CD4-positive, CD25-positive, alpha-beta regulatory T cell (primary cell): ENCODE results near the gene ACSF3. TPM values are rescaled to one million over a fixed set of nuclear protein-coding genes. Genes with fewer than 3 reads are reported as not detected.

Source experiments
- ATAC-seq, 2 donors: fragments of 150-1000 bp; cut with Tn5 transposase; one replicate each; pipeline ENCODE4 v1.10.0; 2021; ENCODE audit warnings: low read depth in 2 of 2, moderate number of reproducible peaks in 2 of 2, moderate library complexity in 1 of 2
- DNase-seq, 3 donors: peaks; one replicate each; pipeline versions ENCODE4 v3.0.0 to v3.0.0-alpha.2; 2012 to 2022; ENCODE audit warnings: mixed read lengths in 1 of 3
- H3K27ac ChIP-seq: one replicate; pipeline ENCODE4 v1.7.0; 2013; ENCODE audit warnings: mild to moderate bottlenecking, low read length; ENCODE audit not compliant: insufficient read depth, poor library complexity, severe bottlenecking
- H3K27me3 ChIP-seq: one replicate; pipeline ENCODE4 v1.7.0; 2013; ENCODE audit warnings: low read length; ENCODE audit not compliant: control insufficient read depth, insufficient read depth
- H3K36me3 ChIP-seq: one replicate; pipeline ENCODE4 v1.7.0; 2013; ENCODE audit warnings: mild to moderate bottlenecking, low read length, moderate library complexity; ENCODE audit not compliant: control insufficient read depth, insufficient read depth
- H3K4me1 ChIP-seq: 2 replicates; pipeline ENCODE4 v1.7.0; 2013; ENCODE audit warnings: mild to moderate bottlenecking, low read length; ENCODE audit not compliant: insufficient read depth, control insufficient read depth, poor library complexity, severe bottlenecking
- H3K4me3 ChIP-seq: one replicate; pipeline ENCODE4 v1.7.0; 2013; ENCODE audit warnings: low read depth, mild to moderate bottlenecking, low read length, moderate library complexity
- H3K9me3 ChIP-seq, 2 experiments: 1 replicate in 1 of 2; 2 replicates in 1 of 2; pipeline ENCODE4 v1.7.0; 2013; ENCODE audit warnings: low read length in 2 of 2, mild to moderate bottlenecking in 1 of 2, moderate library complexity in 1 of 2; ENCODE audit not compliant: control insufficient read depth in 2 of 2
- H3K27ac Mint-ChIP-seq, 3 donors: one replicate each; pipeline ENCODE4 v1.8.0; 2020 to 2022; ENCODE audit warnings: mild to moderate bottlenecking in 3 of 3, mixed read lengths in 3 of 3, moderate library complexity in 2 of 3
- H3K27me3 Mint-ChIP-seq: one replicate; pipeline ENCODE4 v1.8.0; 2022; ENCODE audit warnings: mild to moderate bottlenecking, mixed read lengths
- H3K36me3 Mint-ChIP-seq: one replicate; pipeline ENCODE4 v1.8.0; 2020; ENCODE audit warnings: mixed read lengths
- H3K4me1 Mint-ChIP-seq, 4 donors: one replicate each; pipeline ENCODE4 v1.8.0; 2020 to 2022; ENCODE audit warnings: mixed read lengths in 4 of 4, mild to moderate bottlenecking in 1 of 4
- H3K4me3 Mint-ChIP-seq, 4 donors: one replicate each; pipeline ENCODE4 v1.8.0; 2020 to 2022; ENCODE audit warnings: mild to moderate bottlenecking in 4 of 4, mixed read lengths in 4 of 4, moderate library complexity in 3 of 4
- H3K9me3 Mint-ChIP-seq, 7 donors: one replicate each; pipeline ENCODE4 v1.8.0; 2020 to 2022; ENCODE audit warnings: mixed read lengths in 7 of 7, mild to moderate bottlenecking in 3 of 7, moderate library complexity in 2 of 7
- polyA plus RNA-seq, 4 donors: library from polyadenylated mRNA; unstranded; fragments of 300-500 nt; fragmentation: Illumina TruSeq; gene quantifications; one replicate each; pipeline ENCODE4 v1.2.3, GENCODE V29; 2021
- total RNA-seq: library from RNA; stranded (reverse); gene quantifications from one replicate; pipeline ENCODE4 v1.2.3, GENCODE V29; 2022

ACSF3 gene
- total and polyA plus RNA-seq, 5 donors from 2014 or later, result 24.1 to 56.3 (median 29.1) TPM

DNA sequence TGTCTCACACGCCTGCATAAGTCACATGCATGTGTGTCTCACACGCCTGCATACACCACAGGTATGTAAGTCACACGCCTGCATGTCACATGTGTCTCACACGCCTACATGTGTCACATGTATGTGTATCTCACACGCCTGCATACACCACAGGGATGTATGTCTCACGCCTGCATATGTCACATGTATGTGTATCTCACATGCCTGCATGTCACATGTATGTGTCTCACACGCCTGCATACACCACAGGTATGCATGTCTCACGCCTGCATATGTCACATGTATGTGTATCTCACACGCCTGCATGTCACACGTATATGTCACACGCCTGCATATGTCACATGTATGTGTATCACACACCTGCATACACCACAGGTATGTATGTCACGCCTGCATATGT lies 64.1 kb downstream of the ACSF3 start:
- Histone ChIP-seq H3K4me3 (no peak overlapping the region), H3K27me3 (no peaks in the 10 kb centered on the region), H3K36me3 (no peaks in the 10 kb centered on the region), H3K9me3 (no peaks in the 10 kb centered on the region), H3K4me1 (no peaks in the 10 kb centered on the region), H3K27ac (no peak overlapping the region)
- Mint-ChIP-seq H3K27me3 (no peaks in the 10 kb centered on the region), H3K4me3 (no peak overlapping the region), H3K36me3 (no peaks in the 10 kb centered on the region), H3K9me3 (no peaks in the 10 kb centered on the region), H3K4me1 (peaks cover 0 to 7% (median 4%) of the 10 kb centered on the region in 4 donors), H3K27ac (peak overlapping the region in 1 of 3 donors; percentile 63)
- ATAC-seq (no peak), DNase-seq (no peak)

DNA sequence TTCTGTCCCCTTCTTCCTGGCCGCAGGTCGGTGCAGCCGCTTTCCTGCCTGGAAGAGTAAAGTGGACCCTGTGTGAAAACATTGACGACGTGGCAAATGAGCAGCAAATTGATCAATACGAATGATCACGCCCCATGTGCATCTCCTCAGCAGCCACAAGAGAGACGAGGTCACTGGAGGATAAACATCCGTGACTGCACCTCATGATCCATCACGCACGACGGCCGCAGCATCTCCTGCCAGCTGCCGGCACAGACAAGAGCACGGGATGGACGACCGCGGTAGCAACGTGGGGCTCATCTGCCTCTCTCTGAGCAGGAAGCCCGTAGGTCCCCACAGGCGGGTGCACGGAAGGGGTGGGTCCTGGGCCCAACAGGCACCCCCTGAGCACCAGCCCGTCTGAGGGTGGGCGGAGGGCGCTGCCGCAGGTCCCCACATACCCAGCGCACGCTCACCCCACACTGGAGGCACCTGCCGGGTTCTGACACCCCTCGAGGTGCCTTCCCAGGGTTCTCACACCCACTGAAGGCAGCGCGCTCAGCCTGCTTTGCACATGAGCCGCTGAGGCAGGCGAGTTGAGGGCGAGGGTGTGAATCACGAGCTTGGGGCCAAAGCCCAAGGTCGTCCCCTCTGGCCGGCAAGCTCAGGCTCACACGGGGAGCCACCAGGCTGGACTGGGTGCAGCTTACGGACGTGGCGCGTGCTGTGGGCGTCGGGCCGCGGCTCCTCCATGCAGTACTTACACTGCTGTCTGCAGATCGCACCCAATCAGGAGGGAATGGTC lies 65.6 kb downstream of the ACSF3 start:
- H3K27ac ChIP-seq, result no peak overlapping the region
- no peaks in the 10 kb centered on the region for H3K36me3 Mint-ChIP-seq

DNA sequence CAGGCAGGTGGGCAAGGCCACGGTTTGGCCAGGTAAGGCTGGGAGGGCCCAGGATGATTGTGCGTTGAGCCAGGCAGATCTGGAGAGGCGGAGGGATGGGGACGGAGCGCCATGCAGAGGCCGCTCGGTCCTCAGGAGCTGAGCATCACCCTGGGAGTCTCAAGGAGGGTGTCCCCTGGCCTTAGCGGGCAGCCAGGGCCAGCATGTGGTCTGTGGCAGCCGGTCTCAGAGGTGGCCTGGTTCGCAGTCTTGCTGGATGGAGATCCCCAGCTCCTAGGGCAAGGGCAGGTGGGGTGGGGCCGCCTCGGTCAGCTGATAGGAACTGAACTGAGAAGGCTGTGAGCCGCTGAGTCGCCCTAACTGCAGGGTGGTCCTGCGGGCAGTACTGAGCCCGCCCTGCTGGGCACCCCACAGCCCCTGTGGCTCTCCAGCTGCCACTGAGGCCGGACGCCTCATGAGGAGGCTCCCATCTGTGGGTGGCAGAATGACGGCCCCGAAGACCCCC lies 66.2 kb downstream of the ACSF3 start:
- H3K4me3 ChIP-seq, result no peak overlapping the region
- H3K36me3 ChIP-seq, result no peaks in the 10 kb centered on the region
- H3K4me1 ChIP-seq, result no peaks in the 10 kb centered on the region
- Mint-ChIP-seq H3K4me1 (peaks cover 0 to 7% (median 4%) of the 10 kb centered on the region in 4 donors), H3K4me3 (no peak overlapping the region), H3K27me3 (no peaks in the 10 kb centered on the region), H3K27ac (peak overlapping the region in 1 of 3 donors; percentile 76), H3K36me3 (no peaks in the 10 kb centered on the region), H3K9me3 (no peaks in the 10 kb centered on the region)
- no peak for ATAC-seq
- no peaks in the 10 kb centered on the region for H3K9me3 ChIP-seq
- H3K27me3 ChIP-seq, result no peaks in the 10 kb centered on the region
- H3K27ac ChIP-seq, result no peak overlapping the region
- no peak for DNase-seq

More for the DNA sequence above, 65.6 kb downstream of the ACSF3 start:
- DNase-seq (no peak), ATAC-seq (no peak)
- no peaks in the 10 kb centered on the region for H3K27me3 ChIP-seq
- no peak overlapping the region for H3K4me3 ChIP-seq
- peak overlapping the region in 2 of 3 donors; percentile 76 to 80 for H3K27ac Mint-ChIP-seq
- H3K36me3 ChIP-seq, result no peaks in the 10 kb centered on the region
- H3K4me3 Mint-ChIP-seq, result no peak overlapping the region
- peaks cover 0 to 7% (median 4%) of the 10 kb centered on the region in 4 donors for H3K4me1 Mint-ChIP-seq
- H3K9me3 ChIP-seq, result no peaks in the 10 kb centered on the region
- no peaks in the 10 kb centered on the region for H3K9me3 Mint-ChIP-seq
- H3K4me1 ChIP-seq, result no peaks in the 10 kb centered on the region
- no peaks in the 10 kb centered on the region for H3K27me3 Mint-ChIP-seq

DNA sequence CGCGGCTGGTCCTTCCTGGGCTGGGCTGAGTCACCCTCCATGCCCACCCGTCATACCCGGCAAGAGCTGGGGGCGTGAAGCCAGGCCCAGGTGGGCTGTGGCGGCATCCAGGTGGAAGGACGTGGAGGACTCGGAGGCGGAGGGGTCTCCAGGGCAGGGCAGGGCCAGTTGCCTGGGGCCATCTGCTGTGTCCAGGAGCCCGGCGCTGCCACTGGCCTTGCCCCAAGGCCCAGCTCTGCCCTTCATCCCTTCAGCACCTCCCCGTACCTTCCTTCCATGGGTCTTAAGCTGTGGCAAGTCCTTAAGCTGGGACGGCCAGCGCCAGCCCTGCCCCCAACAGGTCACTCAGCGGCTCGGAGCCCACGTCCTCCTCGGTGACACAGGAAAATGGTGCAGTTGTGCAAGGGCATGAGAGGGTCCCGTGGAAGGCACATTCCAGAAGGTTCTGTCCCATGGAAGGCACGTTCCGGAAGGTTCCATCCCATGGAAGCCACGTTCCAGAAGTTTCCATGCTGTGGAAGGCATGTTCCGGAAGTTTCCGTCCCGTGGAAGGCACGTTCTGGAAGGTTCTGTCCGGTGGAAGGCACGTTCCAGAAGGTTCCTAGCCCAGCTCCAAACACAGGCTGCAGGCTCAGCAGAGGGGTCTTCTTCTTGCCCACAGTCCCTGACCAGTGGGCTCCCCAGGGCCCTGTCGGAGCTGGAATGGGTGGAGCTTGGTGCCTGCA lies 67.5 kb downstream of the ACSF3 start:
- Mint-ChIP-seq H3K27ac (peak overlapping the region in 1 of 3 donors; percentile 32), H3K4me3 (no peak overlapping the region), H3K36me3 (no peaks in the 10 kb centered on the region), H3K27me3 (no peaks in the 10 kb centered on the region), H3K4me1 (peaks cover 0 to 7% (median 2%) of the 10 kb centered on the region in 4 donors), H3K9me3 (no peaks in the 10 kb centered on the region)
- Histone ChIP-seq H3K9me3 (no peaks in the 10 kb centered on the region), H3K36me3 (no peaks in the 10 kb centered on the region), H3K27ac (no peak overlapping the region), H3K27me3 (no peaks in the 10 kb centered on the region), H3K4me3 (no peak overlapping the region), H3K4me1 (no peaks in the 10 kb centered on the region)
- ATAC-seq (no peak), DNase-seq (no peak)

DNA sequence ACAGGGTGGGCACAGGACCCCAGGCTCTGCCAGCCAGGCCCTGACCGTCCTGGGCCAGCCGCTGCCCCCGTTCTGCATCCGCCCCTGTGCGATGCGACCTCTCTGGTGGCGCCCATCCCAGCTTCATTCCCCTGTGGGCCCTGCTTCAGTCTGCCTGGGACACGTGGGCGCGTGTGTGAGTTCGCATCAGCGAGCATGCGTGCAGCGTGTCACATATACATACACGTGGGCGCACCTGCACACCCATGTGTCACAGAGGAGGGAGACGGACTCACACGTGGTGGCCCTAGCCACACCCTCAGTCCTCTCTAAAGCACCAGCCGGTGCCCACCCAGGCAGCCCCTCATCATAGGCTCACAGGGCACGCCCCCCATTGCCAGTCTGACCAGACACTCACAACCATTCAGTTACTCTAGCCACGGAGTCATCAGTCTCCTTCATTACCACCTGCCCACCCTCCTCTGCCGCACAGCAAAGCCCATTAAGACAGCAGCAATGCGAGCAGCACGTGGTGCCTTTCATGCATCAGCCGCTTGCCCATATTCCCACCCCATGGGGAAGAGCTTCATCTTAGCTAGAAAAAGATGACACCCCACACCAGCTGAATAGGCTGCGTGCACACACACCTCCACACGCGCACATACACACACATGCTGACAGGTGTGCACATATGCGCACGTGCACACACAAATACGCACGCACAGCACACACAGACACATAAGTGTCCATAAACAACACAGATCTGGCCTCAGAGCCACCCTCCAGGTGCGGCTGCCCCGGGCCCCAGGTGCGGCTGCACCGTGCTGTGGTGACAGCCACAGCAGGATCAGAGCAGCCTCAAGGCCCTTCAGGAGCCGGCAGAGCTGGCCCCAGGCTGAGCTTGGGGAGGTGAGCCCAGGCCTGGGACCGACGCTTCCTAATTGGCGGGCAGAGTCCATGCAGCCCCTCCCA lies 68.4 kb downstream of the ACSF3 start:
- H3K4me3 Mint-ChIP-seq, result no peak overlapping the region

DNA sequence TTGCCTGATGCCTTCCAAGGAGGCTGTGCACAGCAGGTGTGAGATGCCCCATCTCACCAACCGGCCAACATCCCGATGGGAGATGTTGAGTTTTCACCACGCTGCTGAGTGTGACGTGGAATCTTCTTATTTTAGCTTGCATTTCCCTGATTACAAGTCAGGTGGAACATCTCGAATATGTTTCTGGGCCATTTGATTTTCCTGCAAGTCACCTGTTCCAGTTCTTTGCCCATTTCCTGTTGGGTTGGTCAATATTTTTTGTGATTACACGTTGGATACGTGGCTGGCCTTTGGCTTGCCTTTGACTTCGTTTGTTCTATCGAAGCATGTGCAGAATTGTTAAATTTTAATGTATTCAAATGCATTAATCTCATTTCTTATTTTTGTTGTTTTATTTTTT lies 69.6 kb downstream of the ACSF3 start:
- no peak overlapping the region for H3K4me3 Mint-ChIP-seq
- H3K9me3 ChIP-seq, result no peaks in the 10 kb centered on the region
- peaks cover 7% of the 10 kb centered on the region for H3K4me1 ChIP-seq
- DNase-seq (no peak), ATAC-seq (no peak)
- peaks cover 0 to 6% (median under 1%) of the 10 kb centered on the region in 4 donors for H3K4me1 Mint-ChIP-seq
- H3K27ac ChIP-seq, result no peak overlapping the region
- no peaks in the 10 kb centered on the region for H3K27me3 ChIP-seq
- H3K9me3 Mint-ChIP-seq, result no peaks in the 10 kb centered on the region
- H3K27ac Mint-ChIP-seq, result no peak overlapping the region
- no peak overlapping the region for H3K4me3 ChIP-seq
- no peaks in the 10 kb centered on the region for H3K27me3 Mint-ChIP-seq
- H3K36me3 ChIP-seq, result no peaks in the 10 kb centered on the region
- no peaks in the 10 kb centered on the region for H3K36me3 Mint-ChIP-seq

More for the DNA sequence above, 68.4 kb downstream of the ACSF3 start:
- Histone ChIP-seq H3K9me3 (no peaks in the 10 kb centered on the region), H3K27me3 (no peaks in the 10 kb centered on the region), H3K27ac (no peak overlapping the region), H3K36me3 (no peaks in the 10 kb centered on the region), H3K4me3 (no peak overlapping the region), H3K4me1 (peaks cover 1% of the 10 kb centered on the region)
- peaks cover 0 to 7% (median 2%) of the 10 kb centered on the region in 4 donors for H3K4me1 Mint-ChIP-seq
- ATAC-seq (no peak), DNase-seq (no peak)
- no peaks in the 10 kb centered on the region for H3K9me3 Mint-ChIP-seq
- peak overlapping the region in 2 of 3 donors; percentile 21 to 35 for H3K27ac Mint-ChIP-seq
- no peaks in the 10 kb centered on the region for H3K27me3 Mint-ChIP-seq
- H3K36me3 Mint-ChIP-seq, result no peaks in the 10 kb centered on the region

GRCh38 chr16:89164436-89164835 lies 70.8 kb downstream of the ACSF3 start:
- Histone ChIP-seq H3K27ac (no peak overlapping the region), H3K4me1 (peaks cover 7% of the 10 kb centered on the region), H3K4me3 (no peak overlapping the region), H3K9me3 (no peaks in the 10 kb centered on the region), H3K36me3 (no peaks in the 10 kb centered on the region), H3K27me3 (no peaks in the 10 kb centered on the region)
- DNase-seq (no peak), ATAC-seq (no peak)
- Mint-ChIP-seq H3K27me3 (no peaks in the 10 kb centered on the region), H3K4me3 (peak overlapping the region in 1 of 4 donors; percentile 61), H3K9me3 (no peaks in the 10 kb centered on the region), H3K4me1 (peaks cover 0 to 5% (median 0%) of the 10 kb centered on the region in 4 donors), H3K27ac (peak overlapping the region in 1 of 3 donors; percentile 73), H3K36me3 (no peaks in the 10 kb centered on the region)
